ENCODE results near the gene RBM15. TPM values are rescaled to one million over a fixed set of nuclear protein-coding genes. Genes with fewer than 3 reads are reported as not detected.

RBM15 gene
- polyA plus RNA-seq: 13.1 TPM
- long read RNA-seq, donor 1, partial matches to known transcripts: 0 of 4 reads
- long read RNA-seq, donor 1, other reads (novel, unspliced or antisense): 0 of 4 reads
- long read RNA-seq, donor 2, full-length matches to known transcripts: 12 of 12 reads
- long read RNA-seq, donor 2, partial matches to known transcripts: 0 of 12 reads
- long read RNA-seq, donor 2, other reads (novel, unspliced or antisense): 0 of 12 reads
- long read RNA-seq, donor 3: 0 reads
- long read RNA-seq, donor 4, partial matches to known transcripts: 0 of 1 reads
- long read RNA-seq, donor 4, other reads (novel, unspliced or antisense): 0 of 1 reads
- long read RNA-seq, donor 5, full-length matches to known transcripts: 5 of 5 reads
- long read RNA-seq, donor 5, partial matches to known transcripts: 0 of 5 reads
- long read RNA-seq, donor 5, other reads (novel, unspliced or antisense): 0 of 5 reads
- long read RNA-seq, donor 6, transcript RBM15-203 (1 exons, 3,368 nt): major isoform, 9 of 9 reads
- long read RNA-seq, donor 6, partial matches to known transcripts: 0 of 9 reads
- long read RNA-seq, donor 6, other reads (novel, unspliced or antisense): 0 of 9 reads
- long read RNA-seq, donor 7, partial matches to known transcripts: 0 of 2 reads
- long read RNA-seq, donor 7, other reads (novel, unspliced or antisense): 0 of 2 reads
- long read RNA-seq, donor 8, transcript RBM15-203 (1 exons, 3,368 nt): major isoform, 18 of 18 reads
- long read RNA-seq, donor 8, partial matches to known transcripts: 0 of 18 reads
- long read RNA-seq, donor 8, other reads (novel, unspliced or antisense): 0 of 18 reads
- long read RNA-seq, donor 9, full-length matches to known transcripts: 4 of 4 reads
- long read RNA-seq, donor 9, partial matches to known transcripts: 0 of 4 reads
- long read RNA-seq, donor 9, other reads (novel, unspliced or antisense): 0 of 4 reads
- long read RNA-seq, donor 10, transcript RBM15-203 (1 exons, 3,368 nt): major isoform, 5 of 6 reads
- long read RNA-seq, donor 10, partial matches to known transcripts: 0 of 6 reads
- long read RNA-seq, donor 10, other reads (novel, unspliced or antisense): 0 of 6 reads
- long read RNA-seq, donor 11, transcript RBM15-203 (1 exons, 3,368 nt): major isoform, 7 of 7 reads
- long read RNA-seq, donor 11, partial matches to known transcripts: 0 of 7 reads
- long read RNA-seq, donor 11, other reads (novel, unspliced or antisense): 0 of 7 reads

GRCh38 chr1:110338886-110339406 is at the start of gene RBM15:
Gene RBM15, plus strand, starts transcription at chr1:110339377. Its CDS starts 29 bp downstream, at chr1:110339406.
- DNase-seq: peak; percentile 100
- Histone ChIP-seq H3K27ac (ENCODE audit: low read length) (peak within 1 kb of the TSS; percentile 94), H3K4me1 (ENCODE audit: control insufficient read depth, insufficient read depth, low read length) (peaks cover 35% of the 10 kb centered on the region), H3K36me3 (ENCODE audit: control insufficient read depth, insufficient read depth, low read length) (peaks cover 15% of the 10 kb centered on the region), H3K9me3 (ENCODE audit: control insufficient read depth, low read depth, low read length) (no peaks in the 10 kb centered on the region), H3K4me3 (ENCODE audit: low read length) (peak within 1 kb of the TSS; percentile 91), H3K27me3 (ENCODE audit: control insufficient read depth, insufficient read depth, low read length) (no peaks in the 10 kb centered on the region)
- 0% methylated on average over 2 of the region's 25 CpGs for WGBS (ENCODE audit: insufficient coverage, low lambda C conversion rate)

- H3K27ac ChIP-seq (ENCODE audit: low read length): no peak overlapping the region
These were observed 47.7 kb upstream of the RBM15 start for GRCh38 chr1:110291241-110292030.

DNA sequence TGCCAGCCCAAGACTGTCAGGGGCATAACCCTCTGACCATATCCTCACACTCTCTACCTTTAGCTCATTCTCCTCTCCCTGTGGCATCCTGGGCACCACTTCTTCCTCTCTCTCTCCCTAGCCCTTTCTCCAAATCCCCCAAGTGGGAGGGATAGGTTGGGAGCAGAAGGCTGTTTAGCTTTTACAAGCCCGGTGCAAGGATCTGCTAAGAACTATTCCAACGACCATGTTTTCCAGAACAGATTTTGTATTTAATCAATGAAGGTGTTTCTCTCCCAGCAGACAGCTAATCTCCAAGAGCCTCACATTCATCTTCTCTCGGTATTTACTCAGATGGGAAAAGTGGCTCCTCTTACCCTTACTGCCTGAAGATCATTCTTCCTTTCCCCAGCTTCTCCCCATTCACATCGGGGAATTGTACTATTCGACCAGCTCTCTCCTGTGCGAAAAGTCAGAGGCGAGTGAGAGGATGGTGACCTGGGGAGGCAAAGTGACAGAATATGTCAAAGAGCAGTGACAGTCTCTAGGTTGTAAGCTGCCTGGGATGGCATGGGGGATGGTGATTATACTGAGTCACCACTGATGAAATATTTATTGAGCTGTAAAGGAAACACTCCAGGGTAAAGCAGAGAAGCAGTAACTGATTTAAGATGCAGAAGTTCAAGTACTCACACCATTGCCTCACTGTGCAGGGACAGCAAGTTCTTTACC is 47.0 kb upstream of the RBM15 start:
- Histone ChIP-seq H3K27me3 (ENCODE audit: control insufficient read depth, insufficient read depth, low read length) (peaks cover 2% of the 10 kb centered on the region), H3K9me3 (ENCODE audit: control insufficient read depth, low read depth, low read length) (no peaks in the 10 kb centered on the region), H3K4me1 (ENCODE audit: control insufficient read depth, insufficient read depth, low read length) (peaks cover 7% of the 10 kb centered on the region), H3K27ac (ENCODE audit: low read length) (no peak overlapping the region), H3K4me3 (ENCODE audit: low read length) (no peak overlapping the region), H3K36me3 (ENCODE audit: control insufficient read depth, insufficient read depth, low read length) (no peaks in the 10 kb centered on the region)
- DNase-seq: peak in 1 of 2 donors; percentile 21
- WGBS (ENCODE audit: insufficient coverage, low lambda C conversion rate): no CpG with 5 or more reads among the region's 7 CpGs

More at GRCh38 chr1:110291241-110292030, 47.7 kb upstream of the RBM15 start:
- H3K9me3 ChIP-seq (ENCODE audit: control insufficient read depth, low read depth, low read length): no peaks in the 10 kb centered on the region
- peaks cover 7% of the 10 kb centered on the region for H3K4me1 ChIP-seq (ENCODE audit: control insufficient read depth, insufficient read depth, low read length)
- WGBS (ENCODE audit: insufficient coverage, low lambda C conversion rate): no CpG with 5 or more reads among the region's 7 CpGs
- no peaks in the 10 kb centered on the region for H3K27me3 ChIP-seq (ENCODE audit: control insufficient read depth, insufficient read depth, low read length)
- no peaks in the 10 kb centered on the region for H3K36me3 ChIP-seq (ENCODE audit: control insufficient read depth, insufficient read depth, low read length)
- no peak overlapping the region for H3K4me3 ChIP-seq (ENCODE audit: low read length)
- DNase-seq: peak; percentile 48 to 65

- no CpG with 5 or more reads among the region's 9 CpGs for WGBS (ENCODE audit: insufficient coverage, low lambda C conversion rate)
- peaks cover 7% of the 10 kb centered on the region for H3K4me1 ChIP-seq (ENCODE audit: control insufficient read depth, insufficient read depth, low read length)
- H3K27me3 ChIP-seq (ENCODE audit: control insufficient read depth, insufficient read depth, low read length): peaks cover 11% of the 10 kb centered on the region
- no peak overlapping the region for H3K27ac ChIP-seq (ENCODE audit: low read length)
- H3K36me3 ChIP-seq (ENCODE audit: control insufficient read depth, insufficient read depth, low read length): no peaks in the 10 kb centered on the region
- no peak for DNase-seq
- no peak overlapping the region for H3K4me3 ChIP-seq (ENCODE audit: low read length)
- H3K9me3 ChIP-seq (ENCODE audit: control insufficient read depth, low read depth, low read length): no peaks in the 10 kb centered on the region
These were observed 45.5 kb upstream of the RBM15 start for GRCh38 chr1:110293601-110294104.

GRCh38 chr1:110294308-110294707 is 44.9 kb upstream of the RBM15 start:
- WGBS (ENCODE audit: insufficient coverage, low lambda C conversion rate): 86% methylated on average over 2 of the region's 9 CpGs
- no peaks in the 10 kb centered on the region for H3K9me3 ChIP-seq (ENCODE audit: control insufficient read depth, low read depth, low read length)
- peaks cover 13% of the 10 kb centered on the region for H3K27me3 ChIP-seq (ENCODE audit: control insufficient read depth, insufficient read depth, low read length)
- no peak for DNase-seq
- H3K4me1 ChIP-seq (ENCODE audit: control insufficient read depth, insufficient read depth, low read length): peaks cover 7% of the 10 kb centered on the region
- no peaks in the 10 kb centered on the region for H3K36me3 ChIP-seq (ENCODE audit: control insufficient read depth, insufficient read depth, low read length)
- no peak overlapping the region for H3K27ac ChIP-seq (ENCODE audit: low read length)
- H3K4me3 ChIP-seq (ENCODE audit: low read length): no peak overlapping the region

GRCh38 chr1:110298991-110299390 is 40.2 kb upstream of the RBM15 start:
- no peak for DNase-seq
- Histone ChIP-seq H3K36me3 (ENCODE audit: control insufficient read depth, insufficient read depth, low read length) (no peaks in the 10 kb centered on the region), H3K4me3 (ENCODE audit: low read length) (no peak overlapping the region), H3K27me3 (ENCODE audit: control insufficient read depth, insufficient read depth, low read length) (peaks cover 23% of the 10 kb centered on the region), H3K9me3 (ENCODE audit: control insufficient read depth, low read depth, low read length) (no peaks in the 10 kb centered on the region), H3K4me1 (ENCODE audit: control insufficient read depth, insufficient read depth, low read length) (no peaks in the 10 kb centered on the region), H3K27ac (ENCODE audit: low read length) (no peak overlapping the region)
- WGBS (ENCODE audit: insufficient coverage, low lambda C conversion rate): no CpG with 5 or more reads among the region's 4 CpGs

GRCh38 chr1:110300412-110301085 is 38.6 kb upstream of the RBM15 start:
- WGBS (ENCODE audit: insufficient coverage, low lambda C conversion rate): no CpG with 5 or more reads among the region's 1 CpG
- Histone ChIP-seq H3K9me3 (ENCODE audit: control insufficient read depth, low read depth, low read length) (no peaks in the 10 kb centered on the region), H3K36me3 (ENCODE audit: control insufficient read depth, insufficient read depth, low read length) (no peaks in the 10 kb centered on the region), H3K27ac (ENCODE audit: low read length) (no peak overlapping the region), H3K27me3 (ENCODE audit: control insufficient read depth, insufficient read depth, low read length) (peaks cover 25% of the 10 kb centered on the region), H3K4me1 (ENCODE audit: control insufficient read depth, insufficient read depth, low read length) (no peaks in the 10 kb centered on the region), H3K4me3 (ENCODE audit: low read length) (no peak overlapping the region)
- DNase-seq: no peak

- WGBS (ENCODE audit: insufficient coverage, low lambda C conversion rate): no CpG with 5 or more reads among the region's 3 CpGs
- Histone ChIP-seq H3K36me3 (ENCODE audit: control insufficient read depth, insufficient read depth, low read length) (no peaks in the 10 kb centered on the region), H3K4me1 (ENCODE audit: control insufficient read depth, insufficient read depth, low read length) (no peaks in the 10 kb centered on the region), H3K9me3 (ENCODE audit: control insufficient read depth, low read depth, low read length) (no peaks in the 10 kb centered on the region), H3K27ac (ENCODE audit: low read length) (no peak overlapping the region), H3K27me3 (ENCODE audit: control insufficient read depth, insufficient read depth, low read length) (peaks cover 24% of the 10 kb centered on the region), H3K4me3 (ENCODE audit: low read length) (no peak overlapping the region)
- DNase-seq: no peak
These were observed 36.3 kb upstream of the RBM15 start for GRCh38 chr1:110302836-110303235.
